ENCODE measurements around the gene INPP4B.

- TF ChIP-seq CTCF (IDR thresholded peaks at IDR 0.05) (no peak), POLR2A (IDR thresholded peaks at IDR 0.05) (no peak)
Observed at GRCh38 chr4:142278663-142279062, 567.4 kb downstream of the INPP4B start.

Data from Peyer's patch (tissue), 4 donors.